Urinary bladder (tissue), 4 donors: ENCODE results near the gene TNFRSF11A. TPM values are rescaled to one million over a fixed set of nuclear protein-coding genes. Genes with fewer than 3 reads are reported as not detected.

Source experiments
- DNase-seq: peaks from one replicate; pipeline ENCODE4 v3.0.0-alpha.2; 2015; ENCODE audit errors: extremely low spot score
- H3K27ac ChIP-seq: one replicate; pipeline ENCODE4 v1.5.1; 2013; ENCODE audit warnings: low read depth, mild to moderate bottlenecking, moderate library complexity
- H3K36me3 ChIP-seq: one replicate; pipeline ENCODE4 v1.6.1; 2013; ENCODE audit warnings: mild to moderate bottlenecking, moderate library complexity; ENCODE audit not compliant: insufficient read depth
- H3K4me1 ChIP-seq: one replicate; pipeline ENCODE4 v1.6.1; 2013; ENCODE audit warnings: mild to moderate bottlenecking, moderate library complexity; ENCODE audit not compliant: insufficient read depth
- H3K4me3 ChIP-seq: one replicate; pipeline ENCODE4 v1.5.1; 2013; ENCODE audit warnings: low read depth, low read length
- WGBS: extraction: QIAGEN DNeasy Blood & Tissue Kit; methylation state at CpG from one replicate; pipeline ENCODE4 v1.1.7; 2013; 5-methylcytosine and 5-hydroxymethylcytosine counted together
- polyA plus RNA-seq: library from polyadenylated mRNA; stranded (reverse); fragments of 200-250 nt; gene quantifications from one replicate; pipeline ENCODE4 v1.2.3, GENCODE V29; 2013
- small RNA-seq: library from RNA; depleted of rRNA; stranded (forward); fragments of <200 nt; gene quantifications from one replicate; pipeline ENCODE3, GENCODE V24; 2014
- total RNA-seq: library from RNA; depleted of rRNA; stranded (reverse); fragments of >200 nt; gene quantifications from one replicate; pipeline ENCODE4 v1.2.3, GENCODE V29; 2014
- donor health status: healthy with polysubstance abuse.
- donor health status: healthy.

Gene TNFRSF11A
- total and polyA plus RNA-seq, 2 donors, result 1.6 to 11.1 TPM

- 80% methylated on average over 7 of the region's 7 CpGs for WGBS
- no peaks in the 10 kb centered on the region for H3K36me3 ChIP-seq
- H3K4me1 ChIP-seq, result no peaks in the 10 kb centered on the region
- DNase-seq, result no peak
- no peak overlapping the region for H3K27ac ChIP-seq
- no peak overlapping the region for H3K4me3 ChIP-seq
Observed at GRCh38 chr18:62436636-62437234, 111.6 kb downstream of the TNFRSF11A start.

GRCh38 chr18:62437235-62438017 lies 112.3 kb downstream of the TNFRSF11A start:
- no peak overlapping the region for H3K4me3 ChIP-seq
- no peak for DNase-seq
- WGBS, result 13% methylated on average over 11 of the region's 11 CpGs
- no peaks in the 10 kb centered on the region for H3K4me1 ChIP-seq
- peak overlapping the region; percentile 44 for H3K27ac ChIP-seq
- H3K36me3 ChIP-seq, result no peaks in the 10 kb centered on the region

GRCh38 chr18:62438018-62438329 lies 112.9 kb downstream of the TNFRSF11A start:
- no peaks in the 10 kb centered on the region for H3K36me3 ChIP-seq
- no peaks in the 10 kb centered on the region for H3K4me1 ChIP-seq
- H3K4me3 ChIP-seq, result no peak overlapping the region
- no peak overlapping the region for H3K27ac ChIP-seq
- WGBS, result 26% methylated on average over 10 of the region's 10 CpGs
- DNase-seq, result no peak

- Histone ChIP-seq H3K36me3 (no peaks in the 10 kb centered on the region), H3K4me1 (no peaks in the 10 kb centered on the region), H3K4me3 (no peak overlapping the region), H3K27ac (no peak overlapping the region)
- no peak for DNase-seq
- 91% methylated on average over 12 of the region's 12 CpGs for WGBS
Observed at GRCh38 chr18:62438402-62438801, 113.3 kb downstream of the TNFRSF11A start.

- H3K36me3 ChIP-seq, result no peaks in the 10 kb centered on the region
- DNase-seq, result no peak
- H3K4me1 ChIP-seq, result no peaks in the 10 kb centered on the region
- 71% methylated on average over 8 of the region's 8 CpGs for WGBS
- H3K4me3 ChIP-seq, result no peak overlapping the region
- no peak overlapping the region for H3K27ac ChIP-seq
Observed at GRCh38 chr18:62438866-62439265, 113.8 kb downstream of the TNFRSF11A start.

Small RNA genes within 50 kb of the gene (small RNA-seq; reads per million reads assigned to genes)
- gene AC100843.2 (not detected), gene RF00019 (not detected)

Other genes with a start within 250 kb of the TNFRSF11A start
- 84.6 TPM for gene PIGN, start 138.3 kb upstream of the TNFRSF11A start, total RNA-seq
- gene PIGN, start 138.3 kb upstream of the TNFRSF11A start, polyA plus RNA-seq, result 10.7 TPM
- 73.3 TPM for gene RELCH, start 138.1 kb upstream of the TNFRSF11A start, total RNA-seq
- 12.8 TPM for gene RELCH, start 138.1 kb upstream of the TNFRSF11A start, polyA plus RNA-seq
- 13.4 TPM for gene ZCCHC2, start 197.7 kb downstream of the TNFRSF11A start, total RNA-seq
- gene ZCCHC2, start 197.7 kb downstream of the TNFRSF11A start, polyA plus RNA-seq, result 10.8 TPM